GM19193 (cell line): ENCODE results near the gene KCNJ14.

Experiments
- POLR2A ChIP-seq: IDR thresholded peaks from 4 replicates; pipeline ENCODE4 v1.6.1; 2011; ENCODE audit not compliant: insufficient read depth, insufficient read length; ENCODE audit errors: extremely low read depth

Gene KCNJ14

DNA sequence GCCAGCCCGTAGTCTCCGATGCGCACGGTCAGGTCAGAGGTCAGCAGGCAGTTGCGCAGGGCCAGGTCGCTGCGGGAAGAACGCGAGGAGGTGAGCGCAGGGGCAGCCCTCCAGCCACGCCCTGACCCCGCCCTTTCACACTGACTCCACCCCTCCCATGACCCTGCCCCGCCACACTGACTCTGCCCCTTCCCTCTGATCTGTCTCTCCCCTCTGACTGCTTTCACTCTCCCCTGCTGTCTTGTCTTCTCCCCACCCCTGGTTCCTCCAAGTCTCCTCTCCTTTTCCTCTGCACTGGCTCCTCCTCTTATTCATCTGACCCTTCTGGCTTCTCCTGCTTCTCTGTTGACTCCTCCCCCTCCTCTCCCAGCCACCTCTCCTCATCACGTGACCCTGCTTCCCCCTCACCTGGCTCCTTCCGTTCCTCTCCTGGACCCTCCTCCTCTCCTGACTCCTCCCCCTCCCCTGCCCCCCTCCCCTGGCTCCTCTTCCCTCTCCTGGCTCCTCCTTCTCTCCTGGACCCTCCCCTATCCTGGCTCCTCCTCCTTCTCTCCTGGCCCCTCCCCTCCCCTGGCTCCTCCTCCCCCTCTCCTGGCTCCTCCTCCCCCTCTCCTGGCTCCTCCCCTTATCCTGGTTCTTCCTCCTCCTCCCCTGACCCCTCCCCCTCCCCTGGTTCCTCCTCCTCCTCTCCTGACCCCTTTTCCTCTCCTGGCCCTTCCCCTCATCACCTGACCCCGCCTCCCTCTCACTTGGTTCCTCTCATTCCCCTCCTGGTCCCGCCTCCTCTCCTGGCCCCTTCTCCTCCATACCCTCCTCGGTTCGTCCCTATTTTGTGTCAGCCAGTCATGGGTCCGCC lies 46.3 kb downstream of the KCNJ14 start:
- TF ChIP-seq POLR2A: no peak

DNA sequence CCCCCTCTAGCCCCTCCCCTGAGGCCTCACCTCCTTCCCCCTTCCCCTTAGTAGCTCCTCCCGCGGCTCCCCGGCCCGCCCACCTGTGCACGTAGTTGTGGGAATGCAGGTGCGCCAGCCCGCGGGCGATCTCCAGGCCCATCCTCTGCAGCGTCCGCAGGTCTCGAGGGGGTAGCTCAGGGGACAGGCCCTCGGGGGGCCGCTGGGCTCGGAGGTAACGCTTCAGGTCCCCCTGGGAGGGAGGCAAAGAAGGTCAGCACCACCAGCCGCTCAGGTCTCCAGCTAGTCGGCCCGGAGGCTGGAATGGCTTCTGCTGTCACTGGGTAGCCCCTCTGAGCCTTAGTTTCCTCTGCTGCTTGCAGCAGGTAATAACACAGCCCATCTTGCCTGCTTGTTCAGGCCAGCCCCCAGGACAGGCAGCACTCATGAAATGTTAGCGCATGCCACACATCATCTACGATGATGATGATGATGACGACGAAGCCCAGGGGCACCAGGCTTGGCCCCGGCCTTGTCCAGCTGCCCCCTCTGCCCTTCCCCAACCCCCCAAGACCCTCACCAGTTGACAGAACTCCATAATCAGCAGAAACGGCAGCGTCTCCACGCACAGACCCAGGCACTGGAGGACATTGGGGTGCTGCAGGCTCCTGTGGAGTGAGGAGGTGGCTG lies 47.1 kb downstream of the KCNJ14 start:
- TF ChIP-seq POLR2A: no peak

DNA sequence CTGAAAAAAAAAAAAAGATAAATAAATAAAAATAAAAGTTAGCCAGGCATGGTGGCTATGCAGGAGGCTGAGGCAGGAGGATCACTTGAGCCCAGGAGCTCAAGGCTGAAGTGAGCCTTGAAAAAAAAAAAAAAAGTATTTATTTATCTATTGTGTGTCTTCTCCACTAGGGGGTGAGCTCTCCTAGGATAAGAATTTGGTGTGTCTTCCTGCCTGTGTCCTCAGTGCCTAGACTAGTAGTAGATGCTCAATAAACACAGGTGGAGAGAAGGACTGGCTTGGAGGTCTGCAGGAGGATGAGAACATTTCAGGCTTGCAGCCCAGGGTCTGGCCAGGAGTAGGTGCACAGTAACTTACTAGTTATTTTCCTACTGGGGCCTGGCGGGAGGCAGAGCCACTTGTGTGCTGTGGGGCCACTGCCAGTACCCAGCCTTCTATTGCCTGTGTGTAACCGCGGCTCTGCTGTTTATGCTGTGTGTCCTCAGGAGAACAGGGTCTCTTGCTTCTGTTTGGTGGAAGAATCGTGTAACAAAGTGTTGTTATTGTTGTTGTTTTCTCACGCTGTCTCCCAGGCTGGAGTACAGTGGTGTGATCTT lies 50.9 kb downstream of the KCNJ14 start:
- no peak for TF ChIP-seq POLR2A

DNA sequence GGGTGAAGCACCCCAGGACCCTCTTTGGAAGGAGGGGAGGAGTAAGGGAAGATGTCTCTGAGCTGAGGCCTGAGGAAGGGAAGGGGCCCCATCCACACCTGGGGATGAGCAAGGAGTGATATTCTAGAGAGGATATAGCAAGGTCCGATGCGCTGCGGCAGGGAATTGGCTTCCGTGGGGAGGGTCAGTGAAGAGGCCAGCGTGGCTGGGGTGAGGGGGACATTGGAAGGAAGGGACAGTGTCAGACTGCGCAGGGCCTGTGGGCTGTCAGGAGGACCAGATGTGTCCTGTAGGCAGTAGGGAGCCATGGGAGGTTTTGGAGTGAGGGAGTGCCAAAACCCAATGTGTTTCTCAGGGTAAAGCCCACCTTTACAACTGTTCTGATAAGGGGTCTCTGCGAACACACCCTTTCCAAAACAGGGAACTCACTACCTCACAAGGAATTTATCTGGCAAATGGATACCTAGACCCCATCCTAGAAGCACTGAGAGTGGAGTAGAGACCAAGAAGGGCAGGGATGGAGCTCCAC lies 52.6 kb downstream of the KCNJ14 start:
- TF ChIP-seq POLR2A: no peak

DNA sequence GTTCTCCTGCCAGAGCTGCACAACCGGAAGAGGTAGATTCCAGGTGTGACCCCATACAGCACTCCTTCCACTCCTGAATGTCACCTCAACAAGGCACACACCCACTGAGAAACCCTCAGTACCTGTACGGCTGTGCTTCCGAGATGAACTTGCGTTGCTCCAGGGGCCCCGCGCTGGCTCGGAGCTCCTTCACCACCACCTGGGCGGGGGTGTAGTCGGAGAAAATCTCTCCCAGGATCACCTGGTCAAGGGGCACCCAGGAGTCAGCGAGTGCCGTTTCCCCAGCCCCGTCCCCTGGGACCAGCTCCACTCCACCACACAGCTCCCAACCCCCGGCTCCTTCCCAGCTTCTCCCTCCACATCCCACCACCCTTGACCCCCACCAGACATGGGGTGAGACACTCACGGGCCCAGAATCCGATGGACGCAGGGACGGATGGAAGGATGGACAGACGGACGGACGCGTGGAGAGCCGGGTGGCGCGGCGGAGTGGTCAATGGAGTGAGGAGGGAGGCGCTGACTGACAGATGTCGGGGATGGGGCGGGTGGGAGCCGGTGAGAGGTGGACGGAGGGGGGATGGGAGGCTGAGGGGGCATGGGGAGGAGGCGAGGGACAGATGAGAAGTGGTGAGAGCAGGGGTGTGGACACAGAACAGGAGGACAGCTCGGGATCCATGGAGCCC lies 53.5 kb downstream of the KCNJ14 start:
- no peak for TF ChIP-seq POLR2A

DNA sequence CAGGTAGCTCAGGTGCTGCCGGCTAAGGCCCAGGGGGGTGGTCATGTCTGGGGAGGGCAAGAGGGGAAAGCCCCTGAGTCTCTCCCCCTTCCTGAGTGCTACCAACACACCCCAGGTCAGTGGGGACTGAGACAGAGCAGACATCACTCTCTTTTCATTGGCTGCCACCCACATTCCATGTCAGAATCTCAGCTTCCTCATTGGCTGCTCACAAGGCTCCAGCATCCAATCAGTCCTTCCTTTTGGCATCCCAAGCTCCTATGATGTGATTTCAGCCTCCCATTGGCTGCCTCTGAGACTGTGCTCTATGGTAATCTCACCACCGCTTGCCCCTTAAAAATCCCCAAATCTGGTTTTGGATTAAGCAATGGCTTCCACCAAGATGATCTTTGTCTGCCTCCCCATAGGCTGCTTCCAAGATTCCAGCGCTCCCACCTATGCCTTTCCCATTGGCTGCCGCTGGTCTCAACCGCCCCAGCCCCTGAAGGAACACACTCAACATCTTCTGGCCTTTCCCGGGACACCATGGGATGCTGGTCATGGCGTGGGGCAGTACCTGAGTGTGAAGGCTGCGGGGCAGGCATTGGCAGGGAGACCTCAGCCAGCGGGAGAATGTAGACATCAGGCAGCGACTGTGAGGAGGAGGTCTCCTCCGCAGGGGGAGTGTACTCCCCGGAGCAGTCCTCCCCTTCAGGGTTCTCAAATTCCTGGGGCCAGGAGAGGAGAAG lies 54.3 kb downstream of the KCNJ14 start:
- no peak for TF ChIP-seq POLR2A

DNA sequence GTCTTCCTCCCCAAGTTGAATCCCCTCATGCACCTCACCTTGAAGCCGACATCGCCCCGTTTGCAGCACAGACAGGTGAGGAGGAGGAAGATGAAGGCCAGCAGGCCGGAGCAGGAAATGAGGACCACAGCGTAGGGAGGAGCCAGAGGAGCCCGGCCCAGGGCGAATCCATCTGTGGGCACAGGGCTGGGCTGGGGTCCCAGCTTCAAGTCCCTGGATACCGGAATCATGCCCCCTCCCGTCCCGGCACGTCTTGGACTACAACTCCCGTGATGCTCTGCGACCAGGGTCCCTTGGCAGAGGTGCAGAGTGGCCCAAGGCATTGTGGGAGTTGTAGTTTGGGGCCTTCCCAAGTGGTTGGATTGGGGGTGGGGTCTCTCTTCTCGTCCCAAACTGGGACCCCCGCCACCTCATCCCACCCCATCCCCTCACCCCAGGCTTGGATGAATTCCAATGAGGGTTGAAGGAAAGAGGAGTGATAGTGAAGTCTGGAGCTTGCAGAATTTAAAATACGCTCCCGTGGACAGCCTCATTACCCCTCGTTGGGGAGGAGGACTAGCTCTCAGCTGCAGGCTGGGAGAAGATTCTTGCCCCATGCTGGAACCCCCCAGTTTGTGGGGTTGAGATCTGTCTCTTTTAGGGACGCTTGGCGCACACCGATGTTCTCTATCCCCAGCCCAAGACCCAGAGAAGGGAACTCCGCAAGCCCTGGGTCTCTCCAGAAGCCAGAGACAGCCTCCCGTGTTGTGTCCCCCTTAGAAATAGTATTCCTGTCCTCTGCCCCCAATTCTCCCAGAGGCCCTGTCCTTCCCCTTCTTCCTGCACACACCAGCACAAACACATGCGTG lies 55.3 kb downstream of the KCNJ14 start:
- no peak for TF ChIP-seq POLR2A

DNA sequence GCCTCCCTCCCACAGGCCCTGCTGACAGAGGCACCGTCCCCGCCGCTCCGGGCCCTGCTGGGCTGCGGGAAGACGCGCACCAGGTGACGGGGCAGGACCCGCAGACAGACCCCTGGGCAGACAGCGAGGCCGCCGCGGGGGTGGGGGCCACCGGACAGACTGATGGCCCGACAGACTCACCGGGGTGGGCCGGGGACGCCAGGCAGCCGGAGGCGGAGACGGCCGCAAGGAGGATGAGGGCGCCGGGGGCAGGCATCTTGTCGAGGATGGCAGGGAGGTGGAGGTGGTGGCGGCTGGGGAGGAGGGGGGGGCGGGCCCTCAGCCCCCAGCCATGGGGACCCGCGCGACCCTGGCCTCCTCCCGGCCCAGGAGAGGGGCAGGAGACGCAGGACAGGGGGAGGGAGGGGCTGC lies 56.0 kb downstream of the KCNJ14 start:
- TF ChIP-seq POLR2A: no peak

DNA sequence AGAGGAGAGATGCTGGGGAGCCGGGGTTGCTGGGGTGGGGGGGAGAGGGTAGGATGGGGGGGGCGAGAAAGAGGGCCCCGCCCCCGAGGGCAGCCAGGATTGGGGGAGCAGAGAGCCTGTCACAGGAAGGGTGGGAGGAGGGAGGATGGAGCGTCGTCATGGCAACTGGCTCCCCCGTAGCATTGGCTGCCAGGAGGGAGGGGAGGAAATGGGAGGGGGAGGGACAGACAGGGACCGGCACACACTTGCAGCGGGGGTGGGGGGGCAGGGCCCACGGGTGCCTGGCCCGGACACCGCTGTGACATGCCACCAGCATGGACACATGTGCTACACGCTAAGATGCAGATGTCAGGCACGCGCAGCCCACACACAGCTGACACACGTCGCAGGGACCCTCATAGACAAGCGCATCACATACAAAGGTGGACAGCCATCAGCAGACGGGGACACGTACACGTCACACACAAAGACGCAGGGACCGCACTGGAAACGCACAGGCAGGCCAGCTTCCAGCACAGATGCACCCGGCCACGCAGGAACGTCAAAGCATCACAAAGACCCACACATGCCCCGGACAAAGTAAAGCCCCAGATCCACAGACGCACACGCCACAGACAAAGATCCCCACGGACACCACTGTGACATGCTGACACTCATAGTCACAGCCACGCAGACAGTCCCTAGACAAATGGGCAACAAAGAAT lies 56.6 kb downstream of the KCNJ14 start, which contains the start of gene LMTK3:
LMTK3 (minus strand) TSS at position 36 of the 704 bp plus-strand sequence. CDS start 259 bp downstream, outside the sequence.
- no peak for TF ChIP-seq POLR2A

DNA sequence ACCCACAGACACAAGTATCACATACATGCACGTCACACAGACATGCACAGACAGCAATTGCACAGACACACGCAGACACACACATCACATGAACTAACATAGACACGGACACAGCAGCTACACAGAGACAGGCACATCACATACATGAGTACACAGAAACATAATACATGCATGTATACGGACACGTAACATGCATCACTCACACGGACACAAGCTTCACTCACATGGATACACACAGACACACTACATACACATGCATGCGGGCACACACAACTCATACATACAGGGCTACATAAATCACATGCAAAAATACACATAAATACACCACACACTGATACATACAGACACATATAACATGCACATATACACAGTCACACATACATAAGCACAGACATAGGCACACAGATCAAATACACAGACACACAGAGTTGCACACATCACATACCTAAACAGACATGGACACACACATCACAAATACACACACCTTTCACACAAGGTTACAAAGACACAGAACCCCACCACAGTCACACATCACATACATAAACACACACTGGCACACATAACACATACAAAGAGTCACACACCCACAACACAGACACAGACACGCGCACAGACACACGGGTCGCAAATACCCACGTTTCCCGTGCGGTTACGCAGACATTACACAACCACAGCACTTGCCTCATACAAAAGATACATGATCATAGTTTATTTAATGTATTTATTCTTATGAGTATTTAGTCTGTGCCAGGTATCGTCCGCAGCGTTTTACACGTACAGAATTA lies 57.3 kb downstream of the KCNJ14 start:
- no peak for TF ChIP-seq POLR2A

DNA sequence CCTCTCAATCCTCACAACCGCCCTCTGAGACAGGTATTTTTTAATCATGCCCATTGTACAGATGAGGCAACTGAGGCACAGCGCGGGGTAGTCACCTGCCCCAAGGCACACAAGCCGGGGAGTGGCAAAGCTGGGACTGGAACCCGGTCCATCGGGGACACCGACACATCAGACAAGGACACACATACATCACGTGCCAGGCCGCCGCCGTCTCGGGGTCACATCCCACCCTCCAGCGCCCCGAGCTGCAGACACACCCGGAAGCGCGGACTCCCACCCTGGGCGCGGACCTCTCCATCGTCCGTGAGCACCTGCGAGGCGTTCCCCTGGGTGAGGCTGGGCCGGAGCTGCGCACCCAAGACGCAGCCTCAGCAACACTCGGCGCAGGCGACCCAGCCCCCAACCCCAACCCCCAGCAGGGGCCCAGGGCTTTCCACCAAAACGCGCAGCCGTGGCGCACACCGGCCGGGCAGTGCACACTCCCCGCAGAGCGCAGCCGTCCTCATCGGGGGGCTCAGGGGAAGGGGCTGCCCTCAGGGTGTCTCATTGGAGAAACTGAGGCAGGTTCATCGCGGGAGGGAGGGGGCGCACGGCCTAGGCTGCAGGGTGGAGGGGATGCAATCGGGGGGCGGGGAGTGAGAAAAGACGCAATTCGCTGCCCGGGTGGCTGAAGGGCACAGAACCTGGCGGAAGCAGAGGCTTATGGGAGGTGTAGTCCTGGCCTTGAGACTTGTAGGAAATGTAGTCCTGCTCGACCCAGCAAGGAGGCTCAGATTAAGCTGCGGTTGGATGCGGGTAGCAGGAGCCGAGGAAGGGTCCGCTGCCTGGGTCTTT lies 58.1 kb downstream of the KCNJ14 start:
- no peak for TF ChIP-seq POLR2A

DNA sequence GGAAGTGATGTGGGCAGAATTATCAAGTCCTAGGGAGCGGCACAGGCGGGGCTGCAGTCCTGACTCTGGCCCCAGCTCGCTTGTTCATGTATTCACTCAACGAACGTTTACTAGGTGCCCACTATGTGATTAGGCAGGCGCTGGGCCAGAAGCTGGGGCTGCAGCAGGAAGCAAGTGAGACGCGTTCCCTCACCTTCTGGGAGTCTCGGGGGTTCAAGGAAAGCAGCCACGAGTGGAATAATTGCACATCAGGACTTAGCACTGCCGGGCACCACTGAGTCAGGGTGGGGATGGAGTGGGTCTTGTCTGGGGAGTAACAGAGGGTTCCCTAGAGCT lies 58.7 kb downstream of the KCNJ14 start:
- TF ChIP-seq POLR2A: no peak

DNA sequence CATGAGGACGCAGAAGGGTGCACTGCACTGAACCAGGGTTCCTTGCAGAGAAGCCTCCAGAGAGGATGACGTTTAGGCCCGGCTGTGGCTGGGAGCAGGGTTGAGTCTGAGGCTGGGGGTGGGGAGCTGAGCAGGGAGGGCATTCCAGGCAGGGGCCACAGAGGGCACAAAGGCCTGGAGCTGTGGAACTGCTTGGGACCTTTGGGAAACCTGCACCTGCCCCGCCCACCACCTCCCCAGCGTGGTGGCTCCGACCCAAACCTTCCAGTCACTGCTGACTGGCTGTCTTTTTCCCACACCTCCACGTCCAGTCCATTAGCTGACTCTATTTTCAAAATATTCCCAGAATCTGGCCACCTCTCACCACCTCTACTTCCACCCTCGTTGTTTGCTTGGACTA lies 61.2 kb downstream of the KCNJ14 start:
- TF ChIP-seq POLR2A: no peak
